ENCODE measurements around the gene WFIKKN2. TPM values are rescaled to one million over a fixed set of nuclear protein-coding genes. Genes with fewer than 3 reads are reported as not detected.

The WFIKKN2 gene
- total and polyA plus RNA-seq, 2 of the 4 experiments (the other 2 are of a cell fraction) = 0.02 TPM; not detected in 1

DNA sequence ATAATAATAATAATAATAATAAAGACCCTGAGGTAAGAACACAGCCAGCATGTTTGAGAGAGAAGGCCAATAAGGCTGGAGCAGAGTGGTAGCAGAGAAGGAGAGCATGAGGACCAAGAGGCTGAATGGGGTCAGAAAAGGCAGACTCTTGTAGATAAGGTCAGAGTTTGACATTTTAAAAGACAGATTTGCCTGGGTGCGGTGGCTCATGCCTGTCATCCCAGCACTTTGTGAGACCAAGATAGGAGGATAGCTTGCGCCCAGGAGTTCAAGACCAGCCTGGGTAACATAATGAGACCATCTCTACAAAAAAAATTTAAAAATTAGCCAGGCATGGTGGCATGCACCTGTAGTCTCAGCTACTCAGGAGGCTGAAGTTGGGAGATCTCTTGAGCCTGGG is 11.0 kb upstream of the WFIKKN2 start:
- H3K27ac ChIP-seq (ENCODE audit: insufficient read depth, low read length) = no peak overlapping the region
- H3K9ac ChIP-seq (ENCODE audit: low read depth, low read length) = no peak overlapping the region
- no peak overlapping the region for H2BK20ac ChIP-seq (ENCODE audit: low read depth, low read length)
- peaks cover 4% of the 10 kb centered on the region for H3K9me3 ChIP-seq (ENCODE audit: control insufficient read depth, insufficient read depth, low read length)
- no peak for DNase-seq
- no peak overlapping the region for H2BK15ac ChIP-seq (ENCODE audit: low read depth, low read length)
- ChIA-PET POLR2A (ENCODE audit: unreplicated experiment) (no interaction called here), CTCF (no interaction called here)
- H2AK9ac ChIP-seq (replicated peaks; ENCODE audit: low read depth, low read length, poor library complexity) = no peak overlapping the region
- peaks cover 35% of the 10 kb centered on the region for H3K27me3 ChIP-seq (ENCODE audit: control insufficient read depth, insufficient read depth, low read length)
- no peak overlapping the region for H3K4me2 ChIP-seq (ENCODE audit: low read depth, low read length)
- no peak overlapping the region for H2AK5ac ChIP-seq (ENCODE audit: low read depth, low read length)
- no peaks in the 10 kb centered on the region for H3K79me1 ChIP-seq (ENCODE audit: low read depth in 1 of 2, low read length in 2 of 2)
- H4K20me1 ChIP-seq (ENCODE audit: insufficient read depth, low read length) = no peaks in the 10 kb centered on the region
- H3K36me3 ChIP-seq (ENCODE audit: control insufficient read depth, insufficient read depth, low read length) = no peaks in the 10 kb centered on the region
- WGBS, 2 experiments (ENCODE audit: extremely low coverage in 2 of 2, insufficient read length in 1 of 2) = no CpG with 5 or more reads among the region's 2 CpGs
- H3K4me3 ChIP-seq (ENCODE audit: insufficient read depth, low read depth, low read length) = no peak overlapping the region
- no peak overlapping the region for H4K8ac ChIP-seq (ENCODE audit: low read depth in 2 of 2, low read length in 2 of 2)
- no peak overlapping the region for H3K4ac ChIP-seq (ENCODE audit: low read depth, low read length)
- no peak overlapping the region for H2AFZ ChIP-seq (replicated peaks; ENCODE audit: low read length, poor library complexity)
- no peak overlapping the region for H2BK120ac ChIP-seq (ENCODE audit: low read depth, low read length)
- H4K91ac ChIP-seq (ENCODE audit: insufficient read depth, low read depth, low read length) = no peak overlapping the region
- TF ChIP-seq BHLHE40 (IDR thresholded peaks at IDR 0.05; ENCODE audit: low read depth, low read length) (no peak), MAFK (IDR thresholded peaks at IDR 0.05; ENCODE audit: low read depth, low read length) (no peak), CHD1 (IDR thresholded peaks at IDR 0.05; ENCODE audit: low read depth, low read length) (no peak), MXI1 (IDR thresholded peaks at IDR 0.05; ENCODE audit: borderline replicate concordance, low read depth, low read length) (no peak), MAZ (IDR thresholded peaks at IDR 0.05; ENCODE audit: borderline replicate concordance, low read depth, low read length) (no peak), SMC3 (IDR thresholded peaks at IDR 0.05; ENCODE audit: low read depth, low read length) (no peak), RAD21 (IDR thresholded peaks at IDR 0.05; ENCODE audit: low read length) (no peak), CEBPB (IDR thresholded peaks at IDR 0.05; ENCODE audit: low read depth, low read length) (no peak)
- TF ChIP-seq, protein P1, sequence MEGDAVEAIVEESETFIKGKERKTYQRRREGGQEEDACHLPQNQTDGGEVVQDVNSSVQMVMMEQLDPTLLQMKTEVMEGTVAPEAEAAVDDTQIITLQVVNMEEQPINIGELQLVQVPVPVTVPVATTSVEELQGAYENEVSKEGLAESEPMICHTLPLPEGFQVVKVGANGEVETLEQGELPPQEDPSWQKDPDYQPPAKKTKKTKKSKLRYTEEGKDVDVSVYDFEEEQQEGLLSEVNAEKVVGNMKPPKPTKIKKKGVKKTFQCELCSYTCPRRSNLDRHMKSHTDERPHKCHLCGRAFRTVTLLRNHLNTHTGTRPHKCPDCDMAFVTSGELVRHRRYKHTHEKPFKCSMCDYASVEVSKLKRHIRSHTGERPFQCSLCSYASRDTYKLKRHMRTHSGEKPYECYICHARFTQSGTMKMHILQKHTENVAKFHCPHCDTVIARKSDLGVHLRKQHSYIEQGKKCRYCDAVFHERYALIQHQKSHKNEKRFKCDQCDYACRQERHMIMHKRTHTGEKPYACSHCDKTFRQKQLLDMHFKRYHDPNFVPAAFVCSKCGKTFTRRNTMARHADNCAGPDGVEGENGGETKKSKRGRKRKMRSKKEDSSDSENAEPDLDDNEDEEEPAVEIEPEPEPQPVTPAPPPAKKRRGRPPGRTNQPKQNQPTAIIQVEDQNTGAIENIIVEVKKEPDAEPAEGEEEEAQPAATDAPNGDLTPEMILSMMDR (conservative IDR thresholded peaks at IDR 0.05; ENCODE audit: low read depth, low read length) = no peak
- no peak overlapping the region for H3K23ac ChIP-seq (ENCODE audit: low read depth, low read length)
- no peak overlapping the region for H4K5ac ChIP-seq (ENCODE audit: low read depth, low read length)
- no peaks in the 10 kb centered on the region for H3K9me1 ChIP-seq (ENCODE audit: insufficient read depth, low read length)
- dilution Hi-C loops (cut with HindIII; ENCODE audit: low sequenced_read_pairs, unreplicated experiment) (no loop called here), in situ Hi-C loops (cut with MboI; ENCODE audit: low sequenced_read_pairs) (no loop called here), intact Hi-C loops (cut with micrococcal nuclease) (no loop called here)
- H3K18ac ChIP-seq (ENCODE audit: low read depth, low read length) = no peak overlapping the region
- H3K14ac ChIP-seq (replicated peaks; ENCODE audit: low read depth, low read length) = no peak overlapping the region
- H3K4me1 ChIP-seq (ENCODE audit: control insufficient read depth, insufficient read depth, low read length) = no peaks in the 10 kb centered on the region
- H2BK5ac ChIP-seq (ENCODE audit: low read depth, low read length, poor library complexity, severe bottlenecking) = no peak overlapping the region
- no TSS peak for BruUV-seq (replicated peaks)
- no peak overlapping the region for H3K56ac ChIP-seq (ENCODE audit: extremely low read depth, insufficient read depth, low read length)
- ATAC-seq (ENCODE audit: low read depth) = no peak

Measured in IMR-90 (cell line).